Activated CD8-positive, alpha-beta memory T cell treated with anti-CD3 and anti-CD28 coated beads for 4 hours (primary cell): Measurements from ENCODE around the gene YY1.
"Not testable (repeated sequence)": the region's sequence is repeated elsewhere in the genome, so short reads cannot be mapped to it uniquely, and the experiment has no call there.

Source experiments
- DNase-seq, 2 donors: peaks; one replicate each; pipeline ENCODE4 v3.0.0-alpha.2; 2020; ENCODE audit warnings: low read depth in 2 of 2

YY1 gene

GRCh38 chr14:100283984-100284881, 45.3 kb downstream of the YY1 start:
- DNase-seq, result no peak

- peak; percentile 37 to 60 for DNase-seq
These were observed 46.3 kb downstream of the YY1 start for GRCh38 chr14:100285021-100285912.

GRCh38 chr14:100285913-100286400, 47.0 kb downstream of the YY1 start:
- no peak for DNase-seq

- DNase-seq, result no peak
These were observed 47.7 kb downstream of the YY1 start for GRCh38 chr14:100286484-100287191.

GRCh38 chr14:100287202-100287997, 48.5 kb downstream of the YY1 start:
- no peak for DNase-seq

- not testable (repeated sequence) for DNase-seq
These were observed 49.0 kb downstream of the YY1 start for GRCh38 chr14:100287998-100288295.

- DNase-seq, result no peak
These were observed 49.6 kb downstream of the YY1 start for GRCh38 chr14:100288382-100289185.

- no peak for DNase-seq
These were observed 51.1 kb downstream of the YY1 start for GRCh38 chr14:100289916-100290606.

GRCh38 chr14:100290607-100291304, 51.8 kb downstream of the YY1 start:
- DNase-seq, result no peak

- no peak for DNase-seq
These were observed 52.5 kb downstream of the YY1 start for GRCh38 chr14:100291305-100292075.

- no peak for DNase-seq
These were observed 53.4 kb downstream of the YY1 start for GRCh38 chr14:100292301-100292775.

- DNase-seq, result no peak
These were observed 54.0 kb downstream of the YY1 start for GRCh38 chr14:100292776-100293461.

- DNase-seq, result no peak
These were observed 54.7 kb downstream of the YY1 start for GRCh38 chr14:100293497-100294212.

GRCh38 chr14:100294213-100294962, 55.4 kb downstream of the YY1 start:
- no peak for DNase-seq

GRCh38 chr14:100294963-100295330, 56.0 kb downstream of the YY1 start:
- no peak for DNase-seq
